ENCODE measurements around the gene SPDEF.

SPDEF gene

GRCh38 chr6:34558172-34558714 is 2.1 kb upstream of the SPDEF start:
- no peak for FAIRE-seq
- DNase-seq (ENCODE audit: insufficient read length, low spot score): no peak
- TF ChIP-seq, protein P1, sequence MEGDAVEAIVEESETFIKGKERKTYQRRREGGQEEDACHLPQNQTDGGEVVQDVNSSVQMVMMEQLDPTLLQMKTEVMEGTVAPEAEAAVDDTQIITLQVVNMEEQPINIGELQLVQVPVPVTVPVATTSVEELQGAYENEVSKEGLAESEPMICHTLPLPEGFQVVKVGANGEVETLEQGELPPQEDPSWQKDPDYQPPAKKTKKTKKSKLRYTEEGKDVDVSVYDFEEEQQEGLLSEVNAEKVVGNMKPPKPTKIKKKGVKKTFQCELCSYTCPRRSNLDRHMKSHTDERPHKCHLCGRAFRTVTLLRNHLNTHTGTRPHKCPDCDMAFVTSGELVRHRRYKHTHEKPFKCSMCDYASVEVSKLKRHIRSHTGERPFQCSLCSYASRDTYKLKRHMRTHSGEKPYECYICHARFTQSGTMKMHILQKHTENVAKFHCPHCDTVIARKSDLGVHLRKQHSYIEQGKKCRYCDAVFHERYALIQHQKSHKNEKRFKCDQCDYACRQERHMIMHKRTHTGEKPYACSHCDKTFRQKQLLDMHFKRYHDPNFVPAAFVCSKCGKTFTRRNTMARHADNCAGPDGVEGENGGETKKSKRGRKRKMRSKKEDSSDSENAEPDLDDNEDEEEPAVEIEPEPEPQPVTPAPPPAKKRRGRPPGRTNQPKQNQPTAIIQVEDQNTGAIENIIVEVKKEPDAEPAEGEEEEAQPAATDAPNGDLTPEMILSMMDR (IDR thresholded peaks at IDR 0.05; ENCODE audit: insufficient read depth, missing control alignments): no peak

DNA sequence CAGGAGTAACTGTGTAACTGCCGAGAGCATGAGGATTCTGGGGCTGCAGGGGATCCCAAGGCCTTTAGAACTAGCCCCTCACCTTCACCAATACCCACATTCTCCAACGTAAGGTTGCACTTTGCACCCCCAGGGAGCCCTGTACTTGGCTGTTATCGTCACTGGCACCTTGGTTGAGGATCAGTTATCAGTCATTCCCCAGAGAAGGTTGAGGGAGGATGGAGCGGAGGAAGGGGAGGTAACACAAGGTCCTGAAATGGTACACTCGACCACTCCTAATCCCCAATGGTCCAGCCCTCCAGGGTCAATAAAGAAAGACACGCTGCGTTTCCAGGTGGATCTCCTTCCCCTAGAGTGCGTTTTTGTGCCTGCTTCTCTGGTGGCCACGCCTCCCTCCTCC is 1.1 kb upstream of the SPDEF start:
- DNase-seq (ENCODE audit: insufficient read length, low spot score) (no peak), FAIRE-seq (no peak)
- TF ChIP-seq, protein P1 (IDR thresholded peaks at IDR 0.05; ENCODE audit: insufficient read depth, missing control alignments): no peak

- DNase-seq (ENCODE audit: insufficient read length, low spot score): no peak
- TF ChIP-seq, protein P1 (IDR thresholded peaks at IDR 0.05; ENCODE audit: insufficient read depth, missing control alignments): no peak
- no peak for FAIRE-seq
Observed at GRCh38 chr6:34556493-34556892, 364 bp upstream of the SPDEF start.

DNA sequence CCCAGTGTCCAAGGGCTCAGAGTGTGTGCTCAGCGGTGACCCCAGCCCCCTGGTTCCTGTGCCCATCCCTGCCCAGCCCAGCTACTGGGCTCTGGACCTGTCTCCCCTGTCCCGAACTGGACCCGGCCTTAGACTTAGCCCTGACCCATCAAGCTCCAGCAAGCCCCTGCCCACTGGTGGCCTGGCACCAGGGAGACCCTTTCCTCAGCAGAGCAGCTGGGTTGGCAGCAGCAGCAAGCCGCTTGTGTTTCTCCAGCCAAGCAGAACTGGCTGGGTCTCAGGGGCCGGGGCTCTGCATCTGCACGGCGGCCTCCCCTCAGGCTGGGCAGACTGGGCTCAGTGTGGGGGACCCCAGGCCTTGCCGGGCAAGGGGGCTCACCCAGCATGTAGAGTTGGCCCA is 801 bp downstream of the SPDEF start:
- TF ChIP-seq, protein P1 (IDR thresholded peaks at IDR 0.05; ENCODE audit: insufficient read depth, missing control alignments): no peak
- FAIRE-seq: no peak
- DNase-seq (ENCODE audit: insufficient read length, low spot score): no peak

DNA sequence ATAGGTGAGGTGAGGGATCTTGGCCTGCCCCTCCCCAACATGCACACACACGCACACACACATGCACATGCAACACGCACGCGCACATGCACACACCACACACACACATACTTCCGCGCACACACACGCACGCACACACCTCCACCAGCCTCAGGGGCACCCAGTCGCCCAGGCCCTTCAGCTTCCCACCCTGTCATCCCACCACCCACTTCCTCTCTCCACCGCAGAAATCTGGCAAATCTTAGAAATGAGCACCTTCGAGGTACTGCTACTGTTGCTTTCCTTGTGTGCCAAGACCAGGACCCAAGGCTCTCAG is 1.2 kb downstream of the SPDEF start:
- TF ChIP-seq, protein P1 (IDR thresholded peaks at IDR 0.05; ENCODE audit: insufficient read depth, missing control alignments): no peak
- no peak for FAIRE-seq
- no peak for DNase-seq (ENCODE audit: insufficient read length, low spot score)

GRCh38 chr6:34554291-34555006 is 1.7 kb downstream of the SPDEF start:
- FAIRE-seq (no peak), DNase-seq (ENCODE audit: insufficient read length, low spot score) (no peak)
- TF ChIP-seq, protein P1 (IDR thresholded peaks at IDR 0.05; ENCODE audit: insufficient read depth, missing control alignments): no peak

GRCh38 chr6:34553750-34554149 is 2.4 kb downstream of the SPDEF start:
- TF ChIP-seq, protein P1 (IDR thresholded peaks at IDR 0.05; ENCODE audit: insufficient read depth, missing control alignments): no peak
- FAIRE-seq (no peak), DNase-seq (ENCODE audit: insufficient read length, low spot score) (no peak)
